ENCODE results near the gene EIF4E. TPM values are rescaled to one million over a fixed set of nuclear protein-coding genes. Genes with fewer than 3 reads are reported as not detected.
A peak's percentile ranks its signal among the peaks of the same experiment; 100 is the strongest.
"Not testable (repeated sequence)": the region's sequence is repeated elsewhere in the genome, so short reads cannot be mapped to it uniquely, and the experiment has no call there.

EIF4E gene
- total RNA-seq, 2 experiments from 2014 or later = 103 to 105 TPM

DNA sequence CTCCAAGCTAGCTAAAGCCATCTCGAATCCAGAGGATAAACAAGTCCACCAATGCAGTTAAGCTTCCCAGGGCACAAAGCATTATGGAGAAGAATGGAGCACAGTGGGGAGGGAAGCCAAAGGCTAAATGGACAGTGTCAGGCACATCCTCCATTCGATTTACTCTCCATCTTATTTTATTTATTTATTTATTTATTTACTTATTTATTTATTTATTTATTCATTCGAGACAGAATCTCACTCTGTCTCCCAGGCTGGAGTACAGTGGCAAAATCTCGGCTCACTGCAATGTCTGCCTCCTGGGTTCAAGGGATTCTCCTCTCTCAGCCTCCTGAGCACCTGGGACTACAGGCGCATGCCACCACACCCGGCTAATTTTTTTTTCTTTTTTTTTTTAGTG is 26.3 kb upstream of the EIF4E start:
- H3K4me1 Mint-ChIP-seq (ENCODE audit: low read depth) = no peaks in the 10 kb centered on the region
- H3K27ac Mint-ChIP-seq = no peak overlapping the region
- H3K9me3 Mint-ChIP-seq (ENCODE audit: insufficient read depth) = no peaks in the 10 kb centered on the region
- ATAC-seq (no peak), DNase-seq (no peak)
- ChIA-PET POLR2A (no interaction called here), CTCF (no interaction called here)
- H3K27me3 Mint-ChIP-seq (ENCODE audit: low read depth) = peaks cover 6% of the 10 kb centered on the region
- H3K4me3 Mint-ChIP-seq = no peak overlapping the region
- no peaks in the 10 kb centered on the region for H3K36me3 Mint-ChIP-seq (ENCODE audit: low read depth)

GRCh38 chr4:98951710-98952109 is 22.8 kb upstream of the EIF4E start:
- Mint-ChIP-seq H3K4me1 (ENCODE audit: low read depth) (no peaks in the 10 kb centered on the region), H3K27ac (no peak overlapping the region), H3K4me3 (no peak overlapping the region), H3K36me3 (ENCODE audit: low read depth) (no peaks in the 10 kb centered on the region), H3K27me3 (ENCODE audit: low read depth) (peaks cover 6% of the 10 kb centered on the region), H3K9me3 (ENCODE audit: insufficient read depth) (no peaks in the 10 kb centered on the region)
- CTCF ChIA-PET = no interaction called here
- ATAC-seq (no peak), DNase-seq (no peak)
- POLR2A ChIA-PET = no interaction called here

DNA sequence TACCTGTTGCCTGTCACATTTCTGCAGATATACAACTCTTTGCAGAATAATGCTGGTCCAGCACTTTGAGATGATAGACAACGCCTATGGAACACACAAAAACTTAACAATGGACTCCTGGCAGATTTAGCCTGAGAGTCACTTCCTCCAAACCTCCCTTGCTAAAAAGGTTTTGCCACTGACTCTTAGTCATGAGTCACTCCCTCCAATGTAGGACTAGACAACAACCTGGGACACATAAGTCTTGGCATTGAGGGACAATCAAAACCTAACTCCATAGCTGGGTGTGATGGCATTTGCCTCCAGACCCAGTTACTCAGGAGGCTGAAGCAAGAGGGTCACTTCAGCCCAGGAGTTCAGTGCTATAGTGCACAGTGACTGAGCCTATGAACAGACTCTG is 22.0 kb upstream of the EIF4E start:
- Mint-ChIP-seq H3K9me3 (ENCODE audit: insufficient read depth) (no peaks in the 10 kb centered on the region), H3K27me3 (ENCODE audit: low read depth) (peaks cover 6% of the 10 kb centered on the region), H3K4me3 (no peak overlapping the region), H3K4me1 (ENCODE audit: low read depth) (no peaks in the 10 kb centered on the region), H3K36me3 (ENCODE audit: low read depth) (no peaks in the 10 kb centered on the region), H3K27ac (no peak overlapping the region)
- DNase-seq = no peak
- CTCF ChIA-PET = no interaction called here
- POLR2A ChIA-PET = interaction anchor here (0.6 kb wide), 1 partner anchor 134 kb away, joined by 3 read pairs; no protein-coding TSS in a partner anchor
- ATAC-seq = no peak

DNA sequence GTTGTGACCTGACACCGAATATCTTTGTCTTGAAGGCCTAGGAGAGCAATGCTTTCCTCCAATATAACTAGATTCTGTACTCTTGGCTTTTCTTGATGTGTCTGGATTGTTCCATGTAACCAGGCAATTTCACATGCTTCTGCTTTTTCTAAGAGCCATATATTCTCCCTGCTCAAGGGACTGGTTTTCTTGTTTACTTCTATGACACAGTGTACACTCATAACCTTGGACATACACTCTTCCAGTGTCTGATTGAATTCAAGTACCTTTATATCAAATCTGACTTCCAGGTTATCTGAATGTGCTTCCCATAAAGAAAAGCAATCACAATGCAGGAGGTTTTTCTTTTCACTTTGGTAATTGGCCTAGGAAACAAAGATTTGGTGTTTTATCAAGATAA is 17.4 kb upstream of the EIF4E start:
- H3K4me1 Mint-ChIP-seq (ENCODE audit: low read depth) = no peaks in the 10 kb centered on the region
- no peak overlapping the region for H3K4me3 Mint-ChIP-seq
- H3K9me3 Mint-ChIP-seq (ENCODE audit: insufficient read depth) = no peaks in the 10 kb centered on the region
- no peak for DNase-seq
- ChIA-PET CTCF (interaction anchor here (1.0 to 1.3 kb wide), 2 partner anchors 18 to 48 kb away, joined by 3 read pairs; partner anchors contain the start of gene EIF4E), POLR2A (no interaction called here)
- no peaks in the 10 kb centered on the region for H3K27me3 Mint-ChIP-seq (ENCODE audit: low read depth)
- no peaks in the 10 kb centered on the region for H3K36me3 Mint-ChIP-seq (ENCODE audit: low read depth)
- no peak overlapping the region for H3K27ac Mint-ChIP-seq
- ATAC-seq = no peak

- Mint-ChIP-seq H3K9me3 (ENCODE audit: insufficient read depth) (no peaks in the 10 kb centered on the region), H3K27ac (no peak overlapping the region), H3K27me3 (ENCODE audit: low read depth) (no peaks in the 10 kb centered on the region), H3K36me3 (ENCODE audit: low read depth) (no peaks in the 10 kb centered on the region), H3K4me3 (no peak overlapping the region), H3K4me1 (ENCODE audit: low read depth) (no peaks in the 10 kb centered on the region)
- POLR2A ChIA-PET = no interaction called here
- DNase-seq (no peak), ATAC-seq (no peak)
- CTCF ChIA-PET = no interaction called here
Observed at GRCh38 chr4:98945297-98945850, 16.4 kb upstream of the EIF4E start.

DNA sequence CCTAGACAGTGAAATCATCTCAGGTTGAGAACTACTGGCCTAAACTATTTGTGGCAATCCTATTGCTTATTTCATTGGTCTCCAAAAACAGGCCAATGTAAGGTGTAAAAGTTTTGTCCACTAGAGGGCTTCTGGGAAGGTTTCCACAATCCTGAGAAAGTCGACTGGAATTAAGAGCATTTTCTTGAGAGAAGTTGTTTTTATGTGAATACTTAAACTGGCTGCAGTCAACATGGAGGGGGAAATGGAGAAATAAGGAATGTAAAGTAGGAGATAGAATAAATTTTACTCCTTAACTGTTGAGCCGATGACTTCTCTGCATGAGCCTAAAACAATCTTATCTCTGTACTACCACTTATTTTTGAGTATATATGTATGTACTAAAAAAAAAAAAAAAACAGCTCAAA is 11.0 kb upstream of the EIF4E start:
- POLR2A ChIA-PET = no interaction called here
- Mint-ChIP-seq H3K4me3 (no peak overlapping the region), H3K27ac (no peak overlapping the region), H3K36me3 (ENCODE audit: low read depth) (no peaks in the 10 kb centered on the region), H3K4me1 (ENCODE audit: low read depth) (peaks cover 9% of the 10 kb centered on the region), H3K27me3 (ENCODE audit: low read depth) (no peaks in the 10 kb centered on the region), H3K9me3 (ENCODE audit: insufficient read depth) (no peaks in the 10 kb centered on the region)
- DNase-seq (no peak), ATAC-seq (no peak)
- CTCF ChIA-PET = no interaction called here

DNA sequence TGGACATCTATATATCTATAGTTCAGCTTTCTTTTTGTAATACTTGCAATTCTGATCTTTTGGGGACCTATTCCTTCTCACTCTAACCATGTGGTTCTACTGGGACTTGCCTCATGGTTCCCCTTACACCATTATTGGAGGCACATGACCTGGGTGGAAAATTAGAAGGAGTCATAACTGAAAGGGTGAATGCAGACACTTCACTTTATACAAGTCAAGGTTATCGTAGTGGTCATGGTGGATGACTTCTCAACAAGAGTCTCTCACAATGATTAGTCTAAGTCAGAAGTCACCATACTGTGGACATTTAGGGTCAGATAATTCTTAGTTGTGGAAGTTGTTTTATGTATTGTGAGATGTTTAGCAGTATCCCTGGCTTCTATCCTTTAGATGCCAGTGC is 10.5 kb upstream of the EIF4E start:
- Mint-ChIP-seq H3K9me3 (ENCODE audit: insufficient read depth) (no peaks in the 10 kb centered on the region), H3K36me3 (ENCODE audit: low read depth) (no peaks in the 10 kb centered on the region), H3K27ac (no peak overlapping the region), H3K27me3 (ENCODE audit: low read depth) (no peaks in the 10 kb centered on the region), H3K4me1 (ENCODE audit: low read depth) (peaks cover 9% of the 10 kb centered on the region), H3K4me3 (no peak overlapping the region)
- ChIA-PET CTCF (no interaction called here), POLR2A (interaction anchor here (1.5 kb wide), 1 partner anchor 10 kb away, joined by 3 read pairs; the partner anchor contains the start of gene EIF4E)
- ATAC-seq (no peak), DNase-seq (no peak)

- DNase-seq = no peak
- Mint-ChIP-seq H3K36me3 (ENCODE audit: low read depth) (no peaks in the 10 kb centered on the region), H3K4me1 (ENCODE audit: low read depth) (peaks cover 9% of the 10 kb centered on the region), H3K9me3 (ENCODE audit: insufficient read depth) (no peaks in the 10 kb centered on the region), H3K27ac (no peak overlapping the region), H3K27me3 (ENCODE audit: low read depth) (no peaks in the 10 kb centered on the region), H3K4me3 (no peak overlapping the region)
- CTCF ChIA-PET = interaction anchor here (0.7 to 1.9 kb wide), 3 partner anchors 10 to 267 kb away, joined by 3 to 6 read pairs (median 4); partner anchors contain the start of genes EIF4E and METAP1
- ATAC-seq = no peak
- POLR2A ChIA-PET = interaction anchor here (1.5 kb wide), 1 partner anchor 9 kb away, joined by 3 read pairs; the partner anchor contains the start of gene EIF4E
Observed at GRCh38 chr4:98937986-98938720, 9.2 kb upstream of the EIF4E start.

GRCh38 chr4:98935633-98936032 is 6.7 kb upstream of the EIF4E start:
- POLR2A ChIA-PET = no interaction called here
- H3K9me3 Mint-ChIP-seq (ENCODE audit: insufficient read depth) = no peaks in the 10 kb centered on the region
- CTCF ChIA-PET = no interaction called here
- no peaks in the 10 kb centered on the region for H3K27me3 Mint-ChIP-seq (ENCODE audit: low read depth)
- no peak overlapping the region for H3K4me3 Mint-ChIP-seq
- DNase-seq (no peak), ATAC-seq (no peak)
- peaks cover 19% of the 10 kb centered on the region for H3K4me1 Mint-ChIP-seq (ENCODE audit: low read depth)
- no peak overlapping the region for H3K27ac Mint-ChIP-seq
- H3K36me3 Mint-ChIP-seq (ENCODE audit: low read depth) = peaks cover 2% of the 10 kb centered on the region

DNA sequence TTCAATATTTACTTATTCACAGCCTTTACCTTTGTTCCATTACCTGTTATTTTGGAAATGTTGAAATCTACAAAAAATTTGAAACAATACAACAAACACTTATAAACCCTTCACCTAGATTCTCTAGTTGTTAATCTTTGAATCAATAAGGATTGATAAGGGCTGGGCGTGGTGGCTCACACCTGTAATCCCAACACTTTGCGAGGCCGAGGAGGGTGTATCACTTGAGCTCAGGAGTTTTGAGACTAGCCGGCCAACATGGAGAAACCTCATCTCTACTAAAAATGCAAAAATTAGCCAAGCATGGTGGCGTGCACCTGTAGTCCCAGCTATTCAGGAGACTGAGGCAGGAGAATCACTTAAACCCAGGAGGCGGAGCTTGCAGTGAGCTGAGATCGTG is 5.9 kb upstream of the EIF4E start:
- H3K9me3 Mint-ChIP-seq (ENCODE audit: insufficient read depth); H3K4me3 Mint-ChIP-seq; CTCF ChIA-PET; DNase-seq; H3K36me3 Mint-ChIP-seq (ENCODE audit: low read depth); ATAC-seq; H3K27ac Mint-ChIP-seq; POLR2A ChIA-PET; H3K27me3 Mint-ChIP-seq (ENCODE audit: low read depth): not testable (repeated sequence)
- H3K4me1 Mint-ChIP-seq (ENCODE audit: low read depth) = peaks cover 27% of the 10 kb centered on the region

DNA sequence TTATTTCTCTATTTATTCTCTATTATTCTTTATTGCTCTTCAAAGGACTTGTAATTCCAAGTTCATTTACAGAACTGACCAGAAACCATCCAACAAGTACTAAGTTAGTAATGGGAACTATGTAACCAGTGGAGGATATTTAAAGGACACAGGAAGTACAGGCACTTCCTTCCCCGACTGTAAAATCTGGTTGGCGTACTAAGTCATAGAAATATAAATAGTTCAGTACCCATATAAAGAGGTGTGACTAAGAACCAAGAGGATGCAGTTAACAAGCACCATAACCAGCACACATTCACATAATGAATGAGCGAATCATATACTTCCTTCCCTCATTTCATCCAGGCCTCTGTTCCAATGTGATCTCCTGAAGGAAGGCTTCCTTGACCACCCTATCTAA is 3.6 kb upstream of the EIF4E start:
- Mint-ChIP-seq H3K36me3 (ENCODE audit: low read depth) (peaks cover 15% of the 10 kb centered on the region), H3K9me3 (ENCODE audit: insufficient read depth) (no peaks in the 10 kb centered on the region), H3K27me3 (ENCODE audit: low read depth) (no peaks in the 10 kb centered on the region), H3K27ac (no peak overlapping the region), H3K4me3 (no peak overlapping the region), H3K4me1 (ENCODE audit: low read depth) (peaks cover 33% of the 10 kb centered on the region)
- CTCF ChIA-PET = interaction anchor here (1.9 kb wide), 1 partner anchor 63 kb away, joined by 8 read pairs; the partner anchor contains the start of gene METAP1
- POLR2A ChIA-PET = interaction anchor here (0.5 to 1.6 kb wide), 2 partner anchors 19 to 62 kb away, joined by 3 to 4 read pairs; partner anchors contain the start of gene METAP1
- DNase-seq (no peak), ATAC-seq (no peak)

GRCh38 chr4:98930311-98930865 is 1.5 kb upstream of the EIF4E start:
- H3K4me1 Mint-ChIP-seq (ENCODE audit: low read depth) = peaks cover 43% of the 10 kb centered on the region
- peak overlapping the region; percentile 90 for H3K4me3 Mint-ChIP-seq
- peak overlapping the region; percentile 96 for H3K27ac Mint-ChIP-seq
- ChIA-PET POLR2A (interaction anchor here (1.3 to 3.1 kb wide), 3 partner anchors 65 to 669 kb away, joined by 4 to 30 read pairs (median 23); partner anchors contain the start of genes METAP1, RAP1GDS1 and TSPAN5), CTCF (interaction anchor here (1.0 to 4.1 kb wide), 2 partner anchors 65 to 126 kb away, joined by 3 to 40 read pairs; partner anchors contain the start of gene METAP1)
- H3K36me3 Mint-ChIP-seq (ENCODE audit: low read depth) = peaks cover 27% of the 10 kb centered on the region
- no peaks in the 10 kb centered on the region for H3K9me3 Mint-ChIP-seq (ENCODE audit: insufficient read depth)
- DNase-seq (no peak), ATAC-seq (no peak)
- no peaks in the 10 kb centered on the region for H3K27me3 Mint-ChIP-seq (ENCODE audit: low read depth)
